Pancreas (tissue), 10 donors: ENCODE results near the gene PALB2. TPM values are rescaled to one million over a fixed set of nuclear protein-coding genes. Genes with fewer than 3 reads are reported as not detected.

Experiments used
- ATAC-seq, 4 donors: fragments of 200-7000 bp; cut with Tn5 transposase; one replicate each; pipeline versions ENCODE4 v1.8.0 to v1.9.1; 2020; ENCODE audit warnings: mild to moderate bottlenecking in 4 of 4, moderate library complexity in 4 of 4
- DNase-seq, 6 donors: peaks; one replicate each; pipeline ENCODE4 v3.0.0-alpha.2; 2020
- FAIRE-seq: peaks from 2 replicates; lab custom pipeline; 2012; peaks lifted over from hg19 to GRCh38; lab: Jason Lieb, UNC
- H3K27ac ChIP-seq, 4 donors: fragments of 200-600 bp; sonication (generic); 1 replicate in 3 of 4; 2 replicates in 1 of 4; pipeline versions ENCODE4 v1.5.0 to v1.8.0; 2020
- H3K27me3 ChIP-seq, 4 donors: fragments of 200-600 bp; one replicate each; pipeline ENCODE4 v1.8.0; 2021
- H3K36me3 ChIP-seq, 3 donors: fragments of 200-600 bp; sonication (generic) in 1 of 3; one replicate each; pipeline versions ENCODE4 v1.5.0 to v1.8.0; 2020 to 2021
- H3K4me1 ChIP-seq, 3 donors: fragments of 200-600 bp; one replicate each; pipeline ENCODE4 v1.8.0; 2021
- H3K4me3 ChIP-seq, 4 donors: fragments of 200-600 bp; sonication (generic) in 2 of 4; one replicate each; pipeline versions ENCODE4 v1.5.0 to v1.8.0; 2020 to 2021
- H3K9me3 ChIP-seq, 4 donors: fragments of 200-600 bp; one replicate each; pipeline ENCODE4 v1.8.0; 2021
- CTCF ChIP-seq, 4 donors: fragments of 200-600 bp; sonication (generic) in 3 of 4; IDR thresholded peaks; one replicate each; pipeline versions ENCODE4 v1.5.0 to v1.8.0; 2021; ENCODE audit warnings: antibody characterized with exemption in 4 of 4
- WGBS, 2 donors: extraction: QIAGEN DNeasy Blood & Tissue Kit; methylation state at CpG; one replicate each; pipeline ENCODE4 v1.1.7; 2013; 5-methylcytosine and 5-hydroxymethylcytosine counted together
- intact Hi-C, 3 donors: fragments of 100-400 bp; cut with DNase I; formaldehyde crosslinking; loops; one replicate each; pipeline versions ENCODE4 v1.11.1 to v1.14.2; 2022
- polyA plus RNA-seq, 2 donors: library from polyadenylated mRNA; stranded (reverse); fragments of 200-250 nt; gene quantifications; one replicate each; pipeline ENCODE4 v1.2.3, GENCODE V29; 2013
- total RNA-seq, 6 donors: library from RNA; stranded (reverse); fragmentation: NEBNext Ultra II Directional in 4 of 6; extraction: Animal tissue kit (Norgen Biotek cat#: 25700) in 4 of 6; gene quantifications; one replicate each; pipeline versions ENCODE4 v1.2.1 to v1.2.4, GENCODE V29; 2021 to 2023
- donor health status: healthy with polysubstance abuse.
- donor health status: DM: no; HTN: no; CAD: no; lungs with moderate emphysema.
- donor health status: DM: no; HTN: no; CAD: no.
- donor health status: control.
- donor health status: control.
- donor health status: Bipolar disorder and iron deficiency.
- donor health status: DM: yes; HTN: yes; CAD: no.
- donor health status: DM: no; HTN: no; CAD: no.
- donor health status: DM: no; HTN: no; CAD: no.
- donor health status: DM: yes; HTN: yes; CAD: no.

The PALB2 gene
- total RNA-seq (1 to 10 TPM; 2.3 to 6.8 (median 4.3) TPM), polyA plus RNA-seq (1 to 10 TPM; 3.5 to 5.4 TPM)

GRCh38 chr16:23640931-23641765, at the start of gene PALB2, which contains the start of gene DCTN5:
TSS of gene PALB2 (minus strand) at chr16:23641310. CDS start at chr16:23641157, 153 bp downstream.
TSS of gene DCTN5 (plus strand) at chr16:23641466. CDS start at chr16:23641543, 77 bp downstream.
- peak; percentile 99 to 100 (median 100) for ATAC-seq
- FAIRE-seq = no peak

DNA sequence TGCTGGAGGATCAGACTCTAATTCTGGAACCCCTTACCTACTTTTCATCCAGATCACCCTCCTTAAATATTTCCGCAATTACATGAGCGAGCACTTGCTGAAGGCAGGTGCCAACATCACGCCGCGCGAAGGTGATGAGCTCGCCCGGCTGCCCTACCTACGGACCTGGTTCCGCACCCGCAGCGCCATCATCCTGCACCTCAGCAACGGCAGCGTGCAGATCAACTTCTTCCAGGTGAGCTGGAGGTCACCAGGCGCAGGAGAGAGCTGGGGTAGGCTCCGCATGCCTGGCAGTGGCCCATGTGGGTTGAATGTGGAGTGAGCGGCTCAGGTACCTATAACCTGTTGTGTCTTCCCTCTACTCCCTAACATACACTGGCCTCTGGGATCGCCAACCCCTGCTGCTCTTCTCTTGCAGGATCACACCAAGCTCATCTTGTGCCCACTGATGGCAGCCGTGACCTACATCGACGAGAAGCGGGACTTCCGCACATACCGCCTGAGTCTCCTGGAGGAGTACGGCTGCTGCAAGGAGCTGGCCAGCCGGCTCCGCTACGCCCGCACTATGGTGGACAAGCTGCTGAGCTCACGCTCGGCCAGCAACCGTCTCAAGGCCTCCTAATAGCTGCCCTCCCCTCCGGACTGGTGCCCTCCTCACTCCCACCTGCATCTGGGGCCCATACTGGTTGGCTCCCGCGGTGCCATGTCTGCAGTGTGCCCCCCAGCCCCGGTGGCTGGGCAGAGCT, 48.5 kb upstream of the PALB2 start:
- no peak for DNase-seq
- no peak for FAIRE-seq
- no peak for TF ChIP-seq CTCF (IDR thresholded peaks at IDR 0.05)
- H3K27ac ChIP-seq = no peak overlapping the region
- no peaks in the 10 kb centered on the region for H3K9me3 ChIP-seq
- intact Hi-C loops = no loop called here
- WGBS, 2 donors = 97% methylated on average over 36 of the region's 36 CpGs
- H3K4me1 ChIP-seq = no peaks in the 10 kb centered on the region
- no peaks in the 10 kb centered on the region for H3K27me3 ChIP-seq
- peaks cover 0 to 30% (median 10%) of the 10 kb centered on the region in 3 donors for H3K36me3 ChIP-seq
- ATAC-seq = no peak
- H3K4me3 ChIP-seq = no peak overlapping the region

More at GRCh38 chr16:23640931-23641765, at the start of gene PALB2, which contains the start of gene DCTN5:
- 0% methylated on average over 64 of the region's 64 CpGs for WGBS, 2 donors
- peaks cover 0 to under 1% (median 0%) of the 10 kb centered on the region in 3 donors for H3K36me3 ChIP-seq
- intact Hi-C loops = no loop called here
- no peaks in the 10 kb centered on the region for H3K27me3 ChIP-seq
- peaks cover 6 to 20% (median 7%) of the 10 kb centered on the region in 3 donors for H3K4me1 ChIP-seq
- peak within 1 kb of the TSS; percentile 36 to 67 (median 65) for H3K27ac ChIP-seq
- DNase-seq = peak; percentile 89 to 98 (median 91)
- no peaks in the 10 kb centered on the region for H3K9me3 ChIP-seq
- H3K4me3 ChIP-seq = peak within 1 kb of the TSS; percentile 85 to 97 (median 92)
- TF ChIP-seq CTCF (IDR thresholded peaks at IDR 0.05) = no peak

GRCh38 chr16:23687034-23687808, 46.1 kb upstream of the PALB2 start:
- FAIRE-seq (no peak), ATAC-seq (no peak), DNase-seq (no peak)
- 95 to 97% methylated on average over 16 of the region's 16 CpGs for WGBS, 2 donors
- TF ChIP-seq CTCF (IDR thresholded peaks at IDR 0.05) = no peak
- no peaks in the 10 kb centered on the region for H3K9me3 ChIP-seq
- H3K27ac ChIP-seq = no peak overlapping the region
- H3K4me1 ChIP-seq = no peaks in the 10 kb centered on the region
- H3K27me3 ChIP-seq = no peaks in the 10 kb centered on the region
- H3K36me3 ChIP-seq = peaks cover 0 to 30% (median 10%) of the 10 kb centered on the region in 3 donors
- intact Hi-C loops = no loop called here
- no peak overlapping the region for H3K4me3 ChIP-seq

DNA sequence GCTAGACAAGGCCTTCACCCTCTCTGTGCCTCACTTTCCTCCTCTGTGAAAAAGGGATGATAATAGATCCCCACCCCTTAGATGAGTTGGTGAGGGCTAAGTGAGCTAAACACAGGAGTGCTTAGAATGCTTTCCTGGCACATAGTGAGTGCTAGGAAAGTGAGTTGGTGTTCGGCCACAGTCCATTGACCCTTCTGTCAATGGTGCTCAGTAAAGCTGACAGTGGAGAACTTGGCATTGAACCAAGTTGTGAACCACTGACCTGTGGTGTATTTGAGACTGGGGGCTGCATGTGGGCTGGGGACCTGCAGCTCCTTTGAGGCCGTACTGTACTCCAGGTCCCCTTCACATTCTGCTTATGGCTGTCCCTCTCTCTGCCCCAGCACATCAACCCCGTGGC, 42.4 kb upstream of the PALB2 start:
- Histone ChIP-seq H3K27me3 (no peaks in the 10 kb centered on the region), H3K4me1 (peaks cover 0 to 4% (median 3%) of the 10 kb centered on the region in 3 donors), H3K9me3 (no peaks in the 10 kb centered on the region), H3K4me3 (no peak overlapping the region), H3K36me3 (peaks cover 0 to 10% (median 3%) of the 10 kb centered on the region in 3 donors), H3K27ac (no peak overlapping the region)
- no peak for TF ChIP-seq CTCF (IDR thresholded peaks at IDR 0.05)
- ATAC-seq (no peak), FAIRE-seq (no peak), DNase-seq (no peak)
- WGBS, 2 donors = 93 to 98% methylated on average over 3 of the region's 3 CpGs
- intact Hi-C loops = no loop called here
